Measurements from ENCODE around the gene SMARCAL1. TPM values are rescaled to one million over a fixed set of nuclear protein-coding genes. Genes with fewer than 3 reads are reported as not detected.

The SMARCAL1 gene
- total and polyA plus RNA-seq, 3 donors from 2014 or later = 27.3 to 50.2 (median 39.1) TPM

- intact Hi-C loops (cut with DNase I; ENCODE audit: low total_unique reads) = no loop called here
- 91 to 98% methylated on average over 2 of the region's 2 CpGs for WGBS, 2 donors
- no peaks in the 10 kb centered on the region for H3K4me1 ChIP-seq
- H3K36me3 ChIP-seq (ENCODE audit: low read depth, missing control alignments) = no peaks in the 10 kb centered on the region
- no peaks in the 10 kb centered on the region for H3K9me3 ChIP-seq
- no peaks in the 10 kb centered on the region for H3K27me3 ChIP-seq
- TF ChIP-seq CTCF (IDR thresholded peaks at IDR 0.05) (no peak), POLR2A (IDR thresholded peaks at IDR 0.05) (no peak)
- no peak for DNase-seq
- no peak overlapping the region for H3K27ac ChIP-seq
- no peak overlapping the region for H3K4me3 ChIP-seq
These were observed 25.0 kb upstream of the SMARCAL1 start for GRCh38 chr2:216387262-216387661.

GRCh38 chr2:216388046-216388884 is 24.0 kb upstream of the SMARCAL1 start:
- WGBS, 2 donors = 81 to 84% methylated on average over 5 of the region's 5 CpGs
- Histone ChIP-seq H3K27ac (no peak overlapping the region), H3K4me3 (no peak overlapping the region), H3K9me3 (no peaks in the 10 kb centered on the region), H3K4me1 (no peaks in the 10 kb centered on the region), H3K27me3 (no peaks in the 10 kb centered on the region), H3K36me3 (ENCODE audit: low read depth, missing control alignments) (no peaks in the 10 kb centered on the region)
- DNase-seq = no peak
- intact Hi-C loops (cut with DNase I; ENCODE audit: low total_unique reads) = no loop called here
- TF ChIP-seq CTCF (IDR thresholded peaks at IDR 0.05) (no peak), POLR2A (IDR thresholded peaks at IDR 0.05) (no peak)

- TF ChIP-seq POLR2A (IDR thresholded peaks at IDR 0.05) = no peak
- TF ChIP-seq CTCF (IDR thresholded peaks at IDR 0.05) = no peak
- intact Hi-C loops (cut with DNase I; ENCODE audit: low total_unique reads) = no loop called here
- no peaks in the 10 kb centered on the region for H3K36me3 ChIP-seq (ENCODE audit: low read depth, missing control alignments)
- no peaks in the 10 kb centered on the region for H3K27me3 ChIP-seq
- no peaks in the 10 kb centered on the region for H3K4me1 ChIP-seq
- H3K27ac ChIP-seq = no peak overlapping the region
- no peaks in the 10 kb centered on the region for H3K9me3 ChIP-seq
- no peak overlapping the region for H3K4me3 ChIP-seq
- WGBS, 2 donors = 59 to 62% methylated on average over 1 of the region's 1 CpG
- DNase-seq = no peak
These were observed 22.7 kb upstream of the SMARCAL1 start for GRCh38 chr2:216389570-216389969.

GRCh38 chr2:216391401-216391800 is 20.9 kb upstream of the SMARCAL1 start:
- no peaks in the 10 kb centered on the region for H3K4me1 ChIP-seq
- TF ChIP-seq POLR2A (IDR thresholded peaks at IDR 0.05) = no peak
- no peak for TF ChIP-seq CTCF (IDR thresholded peaks at IDR 0.05)
- DNase-seq = no peak
- H3K36me3 ChIP-seq (ENCODE audit: low read depth, missing control alignments) = no peaks in the 10 kb centered on the region
- no peaks in the 10 kb centered on the region for H3K9me3 ChIP-seq
- H3K27ac ChIP-seq = no peak overlapping the region
- no peak overlapping the region for H3K4me3 ChIP-seq
- H3K27me3 ChIP-seq = no peaks in the 10 kb centered on the region
- intact Hi-C loops (cut with DNase I; ENCODE audit: low total_unique reads) = no loop called here
- WGBS, 2 donors = 81 to 92% methylated on average over 6 of the region's 6 CpGs
